ENCODE results near the gene MS4A10.

DNA sequence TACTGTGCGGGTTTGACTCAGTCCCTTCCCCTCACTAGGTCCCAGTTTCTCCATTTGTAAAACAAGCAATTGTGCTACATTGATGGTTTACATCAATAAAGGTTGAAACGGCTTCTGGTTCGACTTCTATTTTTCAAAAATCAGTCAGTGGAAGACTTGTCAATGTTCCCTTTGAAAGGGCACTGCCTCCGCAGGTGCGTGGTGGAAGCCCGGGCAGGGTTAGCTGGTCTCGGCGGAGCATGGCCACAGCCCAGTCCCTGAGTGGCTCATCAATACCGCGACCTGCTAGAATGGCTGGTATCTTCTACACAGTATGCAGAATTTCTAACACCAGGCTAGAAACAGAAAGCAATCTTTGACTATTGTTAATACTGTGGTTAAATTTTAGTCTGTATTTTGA lies 16.1 kb downstream of the MS4A10 start:
- TF ChIP-seq, protein P1, sequence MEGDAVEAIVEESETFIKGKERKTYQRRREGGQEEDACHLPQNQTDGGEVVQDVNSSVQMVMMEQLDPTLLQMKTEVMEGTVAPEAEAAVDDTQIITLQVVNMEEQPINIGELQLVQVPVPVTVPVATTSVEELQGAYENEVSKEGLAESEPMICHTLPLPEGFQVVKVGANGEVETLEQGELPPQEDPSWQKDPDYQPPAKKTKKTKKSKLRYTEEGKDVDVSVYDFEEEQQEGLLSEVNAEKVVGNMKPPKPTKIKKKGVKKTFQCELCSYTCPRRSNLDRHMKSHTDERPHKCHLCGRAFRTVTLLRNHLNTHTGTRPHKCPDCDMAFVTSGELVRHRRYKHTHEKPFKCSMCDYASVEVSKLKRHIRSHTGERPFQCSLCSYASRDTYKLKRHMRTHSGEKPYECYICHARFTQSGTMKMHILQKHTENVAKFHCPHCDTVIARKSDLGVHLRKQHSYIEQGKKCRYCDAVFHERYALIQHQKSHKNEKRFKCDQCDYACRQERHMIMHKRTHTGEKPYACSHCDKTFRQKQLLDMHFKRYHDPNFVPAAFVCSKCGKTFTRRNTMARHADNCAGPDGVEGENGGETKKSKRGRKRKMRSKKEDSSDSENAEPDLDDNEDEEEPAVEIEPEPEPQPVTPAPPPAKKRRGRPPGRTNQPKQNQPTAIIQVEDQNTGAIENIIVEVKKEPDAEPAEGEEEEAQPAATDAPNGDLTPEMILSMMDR (IDR thresholded peaks at IDR 0.05; ENCODE audit: low read depth, low read length, missing input control), result no peak
- no peak for TF ChIP-seq TAF1 (conservative IDR thresholded peaks at IDR 0.05)
